Dedifferentiated amniotic fluid mesenchymal stem cell (primary cell): Measurements from ENCODE around the gene SMAD7.
A peak's percentile ranks its signal among the peaks of the same experiment; 100 is the strongest.

ENCODE experiments used
- DNase-seq: peaks from one replicate; pipeline ENCODE4 v3.0.0-alpha.2; 2016; ENCODE audit errors: extremely low spot score

SMAD7 gene

DNA sequence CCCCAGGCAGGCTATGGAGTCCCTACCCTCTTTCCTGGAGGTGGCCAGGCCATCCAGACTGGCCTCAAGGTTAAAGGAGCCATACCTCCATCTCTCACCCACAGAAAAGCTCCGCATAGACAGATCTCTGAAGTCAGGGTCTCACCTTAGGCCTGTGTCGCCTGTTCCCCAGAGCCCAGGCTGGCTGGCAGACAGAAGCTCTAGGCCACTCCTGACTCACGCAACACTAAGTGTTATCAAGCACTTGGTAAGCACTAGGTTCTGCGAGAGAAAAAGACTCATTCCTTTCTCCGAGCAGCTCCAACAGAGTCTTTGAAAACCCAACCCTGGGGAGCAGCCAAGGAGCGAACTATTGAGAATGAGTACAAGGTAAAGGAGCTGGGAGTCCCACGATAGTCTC, 6.1 kb downstream of the SMAD7 start:
- DNase-seq = no peak

DNA sequence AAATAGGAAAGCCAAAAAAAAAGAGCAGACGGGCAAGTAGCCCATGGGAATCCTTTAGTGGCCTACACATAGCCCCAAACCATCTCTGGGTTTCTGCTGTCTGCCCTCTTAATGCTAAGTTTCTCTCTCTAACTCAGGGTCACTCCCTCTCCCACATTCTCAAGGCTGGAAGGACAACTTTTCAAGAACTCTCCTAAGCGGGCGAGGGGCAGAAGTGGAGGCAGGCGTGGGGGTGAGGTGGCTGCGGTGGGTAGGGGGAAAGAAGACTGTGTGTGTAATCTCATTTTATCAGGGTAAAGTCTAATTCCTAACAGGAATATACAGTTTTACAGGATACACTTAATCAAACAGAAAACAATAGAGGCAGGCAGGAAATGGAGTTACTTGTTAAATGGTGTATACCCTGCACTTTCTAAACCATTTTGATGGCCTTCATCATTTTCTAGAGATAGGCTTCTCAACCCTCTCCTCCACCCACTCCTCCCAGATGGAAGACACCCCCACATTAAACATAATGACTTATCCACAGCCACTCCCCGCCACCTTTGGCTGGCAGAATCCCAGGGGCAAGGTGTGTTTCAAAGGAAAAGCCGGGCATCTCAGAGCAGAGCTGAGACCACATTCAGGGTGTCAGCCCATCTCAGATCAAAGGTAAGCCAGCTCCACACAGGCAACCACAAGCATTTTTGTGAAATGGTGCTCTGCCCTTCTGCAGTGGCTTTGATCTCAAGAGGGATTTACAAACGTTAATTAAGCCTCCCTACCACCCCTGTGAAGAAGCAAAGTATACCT, 6.8 kb downstream of the SMAD7 start:
- no peak for DNase-seq

- DNase-seq = no peak
These were observed 7.4 kb downstream of the SMAD7 start for GRCh38 chr18:48943333-48943732.

GRCh38 chr18:48942554-48943261, 8.1 kb downstream of the SMAD7 start:
- peak; percentile 78 for DNase-seq

- DNase-seq = no peak
These were observed 8.7 kb downstream of the SMAD7 start for GRCh38 chr18:48942086-48942485.

GRCh38 chr18:48941672-48942071, 9.1 kb downstream of the SMAD7 start:
- DNase-seq = no peak

DNA sequence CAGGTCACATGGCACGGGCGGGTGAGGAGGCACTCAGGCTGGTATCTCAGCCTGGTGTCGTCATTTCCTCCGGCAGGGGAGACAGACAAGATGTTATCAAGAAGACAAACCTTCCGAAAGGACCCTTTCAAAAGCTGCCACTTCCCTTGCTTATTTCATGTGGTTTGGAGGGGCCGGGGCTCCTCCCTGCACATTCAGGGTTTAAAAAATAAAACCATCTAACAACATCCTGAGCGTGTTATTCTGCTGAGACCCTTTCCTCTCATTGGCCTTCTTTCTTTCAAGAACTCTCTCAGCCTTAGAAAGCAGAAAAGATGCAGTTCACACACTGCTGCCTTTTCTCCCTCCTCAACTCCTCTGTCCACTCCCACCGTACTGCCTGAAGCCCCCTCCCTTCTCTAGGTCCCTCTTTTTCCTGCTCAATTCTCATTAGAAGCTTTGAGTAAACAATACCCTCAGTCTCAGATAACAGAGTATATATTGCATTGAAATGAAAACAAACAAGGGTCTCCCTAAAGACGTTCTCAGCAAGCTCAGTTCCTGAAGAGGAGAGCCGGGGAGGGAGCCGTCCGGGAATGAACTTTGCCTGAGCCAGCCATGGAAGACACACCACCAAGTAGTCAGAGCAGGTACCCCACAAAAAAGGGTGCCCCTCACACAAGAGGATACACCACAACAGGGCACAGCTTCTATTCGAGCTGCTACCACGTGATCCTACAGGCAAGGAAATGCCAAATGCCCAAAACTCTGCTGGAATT, 9.7 kb downstream of the SMAD7 start:
- no peak for DNase-seq

GRCh38 chr18:48939205-48940097, 11.3 kb downstream of the SMAD7 start:
- DNase-seq = no peak

DNA sequence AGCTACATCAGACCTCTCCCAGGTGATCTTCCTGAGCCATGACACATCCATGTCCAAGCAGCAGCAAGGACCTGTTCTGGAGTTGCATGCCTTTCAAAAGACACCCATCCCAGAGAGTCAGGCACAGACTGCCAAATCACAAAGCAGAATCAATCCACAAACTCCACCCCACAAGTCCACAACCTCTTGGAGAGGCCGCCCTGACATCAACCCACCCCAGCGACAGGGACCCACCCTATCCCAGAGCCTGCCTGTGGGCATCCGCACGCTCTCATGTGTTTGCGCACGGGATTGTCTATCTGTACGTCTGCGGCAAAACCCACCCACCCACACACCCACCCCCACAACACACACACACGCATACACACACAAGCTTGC, 11.9 kb downstream of the SMAD7 start:
- no peak for DNase-seq

GRCh38 chr18:48937869-48938750, 12.7 kb downstream of the SMAD7 start:
- DNase-seq = no peak

DNA sequence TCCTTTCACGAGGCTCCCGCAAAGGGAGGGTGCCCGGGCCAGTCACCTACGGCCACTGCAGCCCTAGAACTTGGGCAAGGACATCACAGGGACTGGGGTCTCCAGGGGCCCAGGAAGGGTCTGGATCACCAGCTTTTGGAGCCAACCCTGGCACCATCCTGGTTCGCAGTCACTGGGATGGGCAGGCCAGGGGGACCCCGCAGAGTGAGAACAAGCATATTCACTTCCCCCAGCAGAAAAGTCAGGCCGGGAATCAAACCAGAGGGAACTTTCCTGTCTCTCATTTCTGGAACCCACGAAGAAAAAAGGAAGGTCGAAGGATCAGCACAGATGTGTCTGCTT, 15.4 kb downstream of the SMAD7 start:
- DNase-seq = no peak

- no peak for DNase-seq
These were observed 15.9 kb downstream of the SMAD7 start for GRCh38 chr18:48934723-48935432.

DNA sequence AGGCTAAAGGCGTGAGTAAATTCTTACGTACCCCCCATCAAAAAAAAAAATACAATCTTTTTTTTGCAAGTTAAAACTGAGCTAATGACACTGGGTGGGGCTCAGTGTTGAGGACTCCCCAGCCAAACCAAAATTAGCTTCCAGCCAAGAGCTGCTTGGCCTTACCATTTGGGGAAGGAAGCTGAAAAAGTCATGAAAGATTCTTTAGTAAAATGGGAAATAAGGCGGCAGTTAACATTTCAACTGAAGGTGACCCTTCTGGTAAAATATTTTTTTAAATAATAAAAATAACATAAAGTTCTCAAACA, 16.4 kb downstream of the SMAD7 start:
- DNase-seq = no peak

GRCh38 chr18:48933578-48934414, 17.0 kb downstream of the SMAD7 start:
- no peak for DNase-seq

DNA sequence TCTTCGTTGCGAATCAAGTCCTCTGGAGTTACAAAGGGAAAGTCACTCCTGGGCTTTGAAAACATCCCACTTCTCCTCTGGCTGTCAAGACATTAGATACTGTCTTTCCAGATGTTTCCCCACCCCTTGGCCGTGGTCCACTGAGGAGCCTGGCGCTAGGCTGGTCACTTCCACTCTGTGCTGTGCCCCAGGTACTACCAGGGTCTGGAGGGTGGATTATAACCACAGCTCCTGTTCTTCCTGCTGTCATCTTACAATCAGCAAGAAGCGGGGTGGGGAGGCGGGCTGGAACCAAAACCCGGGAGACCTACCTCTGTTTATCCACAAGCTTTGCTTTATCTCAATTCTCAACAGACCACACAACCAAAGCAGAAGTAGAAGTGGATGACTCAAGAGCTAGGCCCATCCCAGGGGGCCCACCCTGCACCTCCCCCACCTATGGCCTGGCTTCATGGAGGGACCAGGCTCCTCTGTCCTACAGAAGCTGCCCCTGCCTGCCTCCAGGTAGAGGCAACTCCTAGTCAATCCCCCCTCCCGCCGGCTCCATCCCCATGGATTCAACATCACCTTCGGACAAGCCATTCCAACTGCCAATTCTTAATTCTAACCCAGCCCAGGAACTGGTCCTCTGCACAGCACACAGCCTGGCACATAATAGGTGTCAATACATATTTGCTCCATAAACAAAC, 17.8 kb downstream of the SMAD7 start:
- no peak for DNase-seq

DNA sequence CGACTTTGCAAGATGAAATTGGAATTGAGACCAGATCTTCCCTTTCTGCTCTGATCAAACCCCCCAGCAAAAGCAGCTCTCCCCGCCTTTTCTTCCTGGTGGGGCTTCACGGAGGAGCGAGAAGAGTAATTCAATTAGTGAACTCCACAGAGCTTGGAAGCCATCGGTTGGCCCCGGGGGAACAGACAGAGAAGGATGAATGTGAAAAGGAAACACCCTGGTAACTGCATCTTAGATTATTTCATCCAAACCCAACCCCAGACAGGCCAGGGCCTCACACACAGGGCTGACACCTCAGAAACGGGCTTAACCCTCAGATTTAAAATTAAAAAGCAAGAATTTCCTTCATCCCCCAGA, 18.3 kb downstream of the SMAD7 start:
- no peak for DNase-seq

GRCh38 chr18:48931680-48932461, 18.9 kb downstream of the SMAD7 start:
- no peak for DNase-seq

DNA sequence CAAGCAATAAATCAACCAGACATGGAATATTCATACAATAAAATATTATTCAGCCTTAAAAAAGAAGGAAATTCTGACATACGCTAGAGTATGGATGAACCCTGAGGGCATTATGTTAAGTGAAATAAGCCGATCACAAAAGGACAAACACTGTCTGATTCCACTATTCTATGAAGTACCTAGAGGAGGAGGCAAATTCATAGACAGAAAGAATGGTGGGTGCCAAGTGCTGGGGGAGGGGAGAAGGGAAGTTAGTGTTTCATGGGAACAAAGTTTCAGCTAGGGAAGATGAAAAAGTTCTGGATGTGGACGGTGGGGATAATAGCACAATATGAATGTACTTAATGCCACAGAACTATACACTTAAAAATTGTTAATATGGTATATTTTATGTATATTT, 19.8 kb downstream of the SMAD7 start:
- DNase-seq = no peak
